DMS153 treated with DMSO at 0.1 percent for 48 hours (cell line): Measurements from ENCODE around the gene HIPK4.
"Not testable (repeated sequence)": the region's sequence is repeated elsewhere in the genome, so short reads cannot be mapped to it uniquely, and the experiment has no call there.

ENCODE experiments used
- DNase-seq: peaks from one replicate; lab custom pipeline; 2025; ENCODE audit not compliant: unreplicated experiment; lab: John Stamatoyannopoulos, UW

HIPK4 gene

DNA sequence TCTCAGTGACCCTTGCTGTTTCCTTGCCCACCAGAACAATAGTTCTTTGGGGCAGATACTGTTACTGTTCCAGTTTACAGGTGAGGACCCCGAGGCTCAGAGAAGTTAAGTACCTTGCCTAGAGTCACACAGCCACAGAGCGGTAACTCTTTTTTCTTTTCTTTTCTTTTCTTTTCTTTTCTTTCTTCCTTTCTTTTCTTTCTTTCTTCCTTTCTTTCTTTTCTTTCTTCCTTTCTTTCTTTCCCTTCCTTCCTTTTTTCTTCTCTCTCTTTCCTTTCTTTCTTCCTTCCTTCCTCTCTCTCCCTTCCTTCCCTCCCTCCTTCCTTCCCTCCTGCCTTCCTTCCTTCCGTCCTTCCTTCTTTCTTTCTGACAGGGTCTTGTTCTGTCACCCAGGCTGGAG, 28.1 kb upstream of the HIPK4 start:
- DNase-seq, result no peak

DNA sequence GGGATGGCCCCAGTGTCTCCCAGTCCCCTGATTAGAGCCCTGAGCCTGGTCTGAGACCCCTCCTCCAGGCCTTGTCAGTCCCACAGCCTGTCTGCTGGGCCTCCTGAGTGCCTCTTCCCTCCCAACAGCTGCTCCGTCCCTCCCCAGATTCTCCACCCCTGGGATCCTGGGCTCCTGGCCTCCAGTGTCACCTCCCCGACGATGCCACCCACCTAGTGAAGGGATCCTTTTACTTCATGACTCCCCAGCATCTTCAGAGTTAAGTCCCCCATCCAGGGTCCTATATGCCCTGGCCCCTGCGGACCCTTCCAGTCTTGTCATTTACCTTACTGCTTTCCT, 27.6 kb upstream of the HIPK4 start:
- no peak for DNase-seq

DNA sequence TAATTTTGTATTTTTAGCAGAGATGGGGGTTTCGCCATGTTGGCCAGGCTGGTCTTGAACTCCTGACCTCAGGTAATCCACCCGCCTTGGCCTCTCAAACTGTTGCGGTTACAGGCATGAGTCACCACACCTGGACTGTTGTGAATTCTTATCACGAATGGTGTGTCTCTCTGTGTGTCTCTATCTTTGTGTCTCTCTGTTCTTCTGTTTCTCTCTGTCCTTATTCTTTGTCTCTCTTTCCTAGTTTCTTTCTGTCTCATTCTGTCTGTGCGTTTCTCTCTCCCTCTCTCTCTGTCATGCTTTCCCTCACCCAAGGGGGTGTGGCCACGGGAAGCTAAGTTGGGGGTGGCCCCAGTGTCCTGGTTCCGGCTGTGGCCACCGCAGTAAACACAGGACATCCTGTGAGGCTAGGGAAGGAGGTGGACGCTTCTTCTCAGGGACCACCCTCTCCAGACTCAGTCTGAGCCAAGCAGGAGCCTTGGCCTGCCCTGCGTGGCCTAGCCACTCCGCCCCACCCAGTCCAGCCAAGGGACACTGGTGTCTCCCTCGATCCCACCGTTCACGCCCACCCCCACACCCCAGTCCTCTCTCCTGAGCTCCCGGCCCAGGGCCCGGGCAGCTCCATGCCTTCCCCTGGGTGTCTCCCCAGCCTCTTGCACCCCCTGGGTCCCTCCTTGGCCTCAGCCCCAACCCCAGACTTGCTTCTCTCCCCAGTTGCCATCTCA, 27.1 kb upstream of the HIPK4 start:
- no peak for DNase-seq

DNA sequence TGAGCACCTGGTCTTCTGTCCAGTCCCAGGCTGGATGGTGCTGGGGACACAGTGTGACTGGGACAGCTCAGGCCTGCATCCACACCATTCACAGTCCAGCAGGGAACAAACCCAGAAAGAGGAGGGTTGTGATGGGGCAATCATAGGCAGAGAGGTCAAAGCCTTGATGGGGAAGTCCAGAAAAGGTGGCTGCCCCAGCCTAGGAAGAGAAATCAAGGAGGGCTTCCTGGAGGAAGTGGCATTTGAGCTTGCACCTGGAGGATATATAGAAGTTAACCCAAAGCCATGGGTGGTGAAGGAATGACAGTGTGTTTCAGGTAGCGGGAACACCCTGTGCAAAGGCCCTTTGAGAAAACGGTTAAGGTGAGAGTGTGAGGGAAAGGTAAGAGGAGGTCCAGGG, 25.8 kb upstream of the HIPK4 start:
- no peak for DNase-seq

DNA sequence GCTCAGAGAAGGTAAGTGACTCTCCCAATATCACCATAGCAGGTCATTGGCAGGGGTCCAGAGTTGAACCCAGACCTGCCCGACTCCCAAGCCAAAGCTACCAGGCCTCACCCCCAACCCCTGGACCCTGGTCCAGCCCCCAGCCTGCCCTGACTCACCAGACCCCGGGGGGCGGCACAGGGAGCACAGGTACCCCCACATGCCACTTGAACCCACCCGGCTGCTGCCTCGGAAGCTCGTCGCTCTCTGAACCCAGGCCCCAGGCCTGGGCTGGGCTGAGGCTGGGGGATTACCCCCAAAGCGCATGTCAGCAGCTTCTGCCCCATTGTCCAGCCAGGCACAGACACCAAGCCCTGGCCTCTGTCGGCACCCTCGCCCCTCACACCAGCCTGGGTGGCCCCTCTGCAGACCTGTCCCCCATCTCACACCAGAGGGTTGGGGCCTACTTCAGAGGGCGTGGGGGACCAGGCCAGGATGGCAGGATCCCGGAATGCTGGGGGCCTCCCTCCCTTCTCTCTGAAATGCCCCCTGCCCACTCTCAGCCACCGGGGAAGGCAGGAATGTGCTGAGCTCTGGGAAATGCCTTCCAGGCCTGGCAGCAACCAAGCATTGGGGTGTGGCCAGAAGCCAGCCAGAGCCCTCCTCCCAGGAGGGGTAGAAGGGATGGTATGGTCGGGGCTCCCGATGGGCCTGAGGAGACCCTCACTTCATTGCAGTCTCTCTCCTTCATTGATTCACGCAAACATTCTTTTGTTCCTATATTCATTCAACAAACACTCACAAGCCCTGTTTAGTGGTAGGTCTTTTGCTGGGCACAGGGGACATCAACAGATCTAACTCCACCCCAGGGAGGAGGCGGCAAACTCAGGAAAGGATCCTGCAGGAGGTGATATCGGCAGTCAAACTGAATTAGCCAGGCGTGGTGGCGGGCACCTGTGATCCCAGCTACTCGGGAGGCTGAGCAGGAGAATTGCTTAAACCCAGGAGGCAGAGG, 24.9 kb upstream of the HIPK4 start:
- no peak for DNase-seq

DNA sequence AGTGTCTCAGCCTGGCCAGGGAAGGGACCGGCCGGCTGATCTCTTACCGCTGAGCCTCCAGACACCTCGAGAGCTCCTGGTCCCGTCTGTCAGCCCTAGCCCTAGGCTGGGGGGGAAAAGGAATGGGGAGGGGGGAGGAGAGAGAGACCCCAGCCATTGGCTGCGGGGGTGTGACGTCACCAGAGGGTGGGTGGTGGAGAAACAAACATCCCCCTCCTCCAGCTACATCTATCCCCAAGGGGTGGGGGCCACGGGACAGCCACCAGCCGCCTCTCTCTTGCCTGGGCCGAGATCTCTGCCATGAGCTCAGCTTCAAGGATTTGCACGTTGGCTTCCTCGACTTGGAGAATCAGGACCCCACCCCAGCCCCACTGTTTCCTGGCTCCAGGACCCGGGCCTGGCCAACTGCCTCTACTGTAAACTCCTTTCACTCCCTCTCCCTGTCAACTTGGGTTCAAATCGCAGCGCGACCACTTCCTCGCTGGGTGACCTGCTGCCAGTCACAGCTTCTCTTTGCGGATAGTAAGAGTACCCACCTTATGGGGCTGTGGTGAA, 23.4 kb upstream of the HIPK4 start, which contains the start of gene PRX:
TSS of gene PRX (minus strand) at position 88 of the 555 bp plus-strand sequence. CDS start 5,446 bp downstream, outside the sequence.
- DNase-seq, result no peak

DNA sequence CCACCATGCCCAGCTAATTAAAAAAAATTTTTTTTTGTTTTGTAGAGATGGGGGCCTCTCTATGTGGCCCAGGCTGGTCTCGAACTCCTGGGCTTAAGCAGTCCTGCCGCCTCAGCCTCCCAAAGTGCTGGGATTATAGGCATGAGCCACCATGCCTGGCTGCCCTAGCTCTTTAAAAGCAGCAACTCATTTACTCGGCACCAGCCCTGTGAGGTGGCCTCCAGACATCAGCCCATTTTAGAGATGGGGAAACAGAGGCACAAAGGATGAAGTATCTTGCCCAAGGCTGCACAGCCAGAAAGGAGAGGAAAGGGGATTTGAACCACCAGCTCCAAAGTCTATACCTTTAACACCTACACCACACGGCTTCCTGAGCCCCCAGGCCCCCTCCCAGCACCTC, 22.9 kb upstream of the HIPK4 start:
- no peak for DNase-seq

DNA sequence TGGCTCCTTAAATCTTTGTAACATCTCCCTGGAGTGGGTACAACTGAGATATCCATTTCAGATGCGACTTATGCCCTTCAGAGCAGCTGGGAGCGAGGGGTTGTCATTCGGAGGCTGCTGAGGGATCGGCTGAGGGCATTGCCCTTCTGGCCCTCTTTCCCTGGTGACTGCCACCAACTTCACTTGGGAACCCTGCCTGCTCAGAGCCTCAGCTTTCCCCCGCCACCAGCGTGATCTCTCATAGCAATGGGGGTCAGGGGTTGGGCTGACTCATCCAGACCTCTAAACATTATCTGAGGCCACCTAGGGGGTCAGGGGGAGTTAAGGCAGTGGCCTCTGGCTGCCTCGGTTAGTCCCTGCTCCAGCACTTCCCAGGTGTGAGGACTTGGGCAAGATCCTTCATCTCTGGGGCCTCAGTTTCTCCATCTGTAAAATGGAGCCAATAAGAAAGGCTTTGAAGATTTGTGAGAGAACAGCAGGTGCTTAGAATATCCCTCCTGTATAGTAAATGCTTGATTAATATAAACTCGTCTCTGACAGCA, 22.0 kb upstream of the HIPK4 start:
- no peak for DNase-seq

DNA sequence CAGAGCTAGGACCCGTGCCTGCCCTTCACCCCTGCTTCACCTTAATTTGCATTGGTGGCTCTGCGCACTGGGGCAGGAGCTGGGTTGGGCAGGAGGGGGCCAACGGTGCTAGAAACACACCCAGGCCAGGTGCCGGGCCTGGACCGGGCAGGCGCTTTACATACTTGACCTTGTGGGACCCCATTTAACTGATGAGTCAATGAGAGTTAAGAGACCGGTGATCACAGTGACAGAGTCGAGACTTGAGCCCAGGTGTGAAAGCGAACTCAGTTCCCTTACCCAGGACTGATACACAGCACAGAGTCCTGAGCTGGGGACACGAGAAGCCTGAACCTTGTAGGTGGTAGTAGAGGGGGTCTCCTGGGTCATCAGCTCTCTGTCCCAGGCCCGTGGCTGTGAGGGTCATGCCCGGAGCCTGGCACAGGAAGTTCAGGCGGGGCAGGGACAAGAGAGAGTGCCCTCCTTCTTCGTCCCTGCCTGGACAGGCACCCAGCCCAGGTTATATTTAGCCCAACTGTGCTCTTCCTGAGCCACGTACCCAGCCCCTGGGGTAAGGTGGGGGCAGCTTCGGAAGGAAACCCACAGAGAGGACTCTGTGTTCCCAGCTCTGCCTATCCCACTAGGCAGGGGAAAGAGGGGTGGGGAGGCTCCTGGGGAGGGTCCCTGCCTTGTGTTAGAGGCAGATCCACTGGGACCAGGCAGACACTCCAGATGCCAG, 21.3 kb upstream of the HIPK4 start:
- no peak for DNase-seq

DNA sequence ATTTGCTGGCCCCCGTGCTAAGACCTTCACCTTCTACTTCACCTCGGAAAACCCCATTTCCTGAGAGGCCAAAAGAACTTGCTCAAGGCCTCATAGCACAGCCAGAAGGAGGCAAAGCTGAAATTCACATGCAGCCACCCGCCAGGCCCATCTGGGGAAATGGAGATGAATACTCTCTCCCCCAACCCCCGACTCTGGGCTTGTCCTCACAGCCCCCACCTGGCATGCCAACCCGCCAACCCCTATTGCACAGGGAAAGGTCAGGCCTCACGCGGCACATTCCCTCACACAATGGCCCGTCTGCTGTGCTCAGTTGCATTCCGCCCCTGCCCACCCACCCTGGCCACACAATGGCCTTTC, 20.0 kb upstream of the HIPK4 start:
- DNase-seq, result no peak

DNA sequence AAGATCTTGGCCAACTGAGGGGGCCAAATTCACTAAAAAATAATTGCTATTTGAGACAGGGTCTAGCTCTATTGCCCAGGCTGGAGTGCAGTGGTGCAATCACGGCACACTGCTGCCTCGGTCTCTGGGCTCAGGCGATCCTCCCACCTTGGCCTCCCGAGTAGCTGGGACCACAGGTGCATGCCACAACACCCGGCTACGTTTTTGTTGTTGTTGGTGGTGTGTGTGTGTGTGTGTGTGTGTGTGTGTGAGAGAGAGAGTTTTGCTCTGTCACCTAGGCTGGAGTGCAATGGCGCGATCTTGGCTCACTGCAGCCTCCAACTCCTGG, 18.6 kb upstream of the HIPK4 start:
- not testable (repeated sequence) for DNase-seq

DNA sequence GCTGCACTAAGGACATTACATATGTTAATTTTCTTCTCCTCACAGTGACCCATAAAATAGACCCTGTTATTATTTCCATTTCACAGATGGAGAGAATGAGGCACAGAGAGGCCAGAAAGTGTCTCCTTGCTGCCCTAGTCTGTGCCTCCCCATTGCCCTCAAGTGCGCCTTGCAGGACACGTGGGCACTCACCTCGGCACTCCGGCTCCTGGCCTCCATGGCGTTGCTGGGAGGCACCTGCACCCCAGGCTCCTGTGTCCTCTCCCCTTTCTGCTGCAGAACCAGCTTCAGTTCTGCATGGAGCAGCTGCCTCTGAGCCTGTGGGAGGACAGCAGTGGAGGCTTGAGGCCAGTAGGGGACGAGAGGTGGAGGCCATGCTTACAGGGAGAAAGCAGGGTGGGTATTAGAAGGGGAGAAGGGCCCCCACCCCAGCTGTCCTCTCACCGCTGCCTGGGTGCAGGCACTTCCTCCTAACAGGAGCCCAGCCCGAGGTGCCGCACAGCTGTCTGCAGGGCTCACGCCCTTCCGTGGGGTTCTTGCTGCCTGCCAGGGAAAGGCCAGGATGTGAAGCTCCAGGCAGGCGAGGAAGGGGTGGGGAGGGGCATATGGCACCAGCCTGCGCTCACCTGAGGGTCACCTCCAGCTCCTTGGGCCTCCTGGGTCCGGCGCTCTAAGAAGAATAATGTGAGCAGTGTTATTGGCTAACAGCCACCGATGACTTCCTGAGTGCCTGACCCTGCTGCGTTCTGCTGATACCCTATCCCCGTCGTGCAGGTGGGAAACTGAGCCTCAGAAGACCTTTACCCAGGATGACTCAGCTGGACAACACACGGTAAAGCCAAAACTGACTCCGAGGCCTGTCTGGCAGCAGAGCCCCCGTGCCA, 18.0 kb upstream of the HIPK4 start:
- no peak for DNase-seq

DNA sequence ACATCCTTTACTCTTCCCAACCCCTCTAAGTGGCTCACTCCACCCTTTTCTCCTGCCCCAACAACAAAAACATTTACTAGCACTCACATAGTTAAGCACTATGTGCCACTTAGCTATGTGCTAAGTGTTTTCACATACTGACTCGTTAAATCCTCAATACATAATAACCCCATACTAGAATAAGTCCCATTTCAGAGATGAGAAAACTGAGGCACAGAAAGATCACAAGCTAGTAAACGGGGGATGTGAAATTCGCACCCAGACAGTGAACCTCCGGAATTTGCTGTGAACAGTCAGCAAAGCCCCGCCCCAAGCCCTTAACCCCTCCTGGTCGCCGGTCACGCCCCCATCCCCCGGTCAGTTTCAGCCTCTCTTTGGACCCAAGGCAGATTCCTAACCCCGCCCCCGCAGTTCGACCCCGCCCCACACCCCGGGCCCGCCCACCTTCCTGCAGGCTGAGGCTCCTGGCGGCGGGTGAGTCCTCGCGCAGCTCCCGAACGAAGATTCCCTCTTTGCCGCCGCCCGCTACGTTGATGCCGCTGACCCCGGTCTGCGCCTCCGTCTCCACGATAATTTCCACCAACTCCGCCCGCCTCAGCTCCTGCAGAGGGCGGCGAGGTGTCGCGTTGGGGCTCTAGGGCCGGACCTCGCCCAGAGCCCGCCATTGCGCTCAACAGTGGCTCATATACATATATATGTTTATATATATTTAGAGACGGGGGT, 13.4 kb upstream of the HIPK4 start:
- peak; percentile 38 for DNase-seq

DNA sequence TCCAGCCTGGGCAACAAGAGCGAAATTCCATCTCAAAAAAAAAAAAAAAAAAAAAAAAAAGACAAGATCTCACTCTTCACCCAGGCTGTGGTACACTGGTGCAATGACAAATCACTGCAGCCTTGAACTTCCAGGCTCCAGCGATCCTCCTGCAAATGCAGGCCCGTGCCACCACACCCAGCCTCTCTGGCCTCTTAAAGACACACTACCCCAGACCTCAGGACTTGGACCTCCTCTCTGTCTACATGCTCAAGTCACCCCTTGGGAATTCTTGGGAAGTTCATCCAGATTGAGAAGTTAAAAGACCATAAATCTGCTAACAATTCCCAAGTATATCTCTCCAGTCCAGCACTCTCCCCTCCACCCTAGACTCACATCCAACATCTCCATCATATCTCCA, 10.6 kb upstream of the HIPK4 start:
- no peak for DNase-seq

DNA sequence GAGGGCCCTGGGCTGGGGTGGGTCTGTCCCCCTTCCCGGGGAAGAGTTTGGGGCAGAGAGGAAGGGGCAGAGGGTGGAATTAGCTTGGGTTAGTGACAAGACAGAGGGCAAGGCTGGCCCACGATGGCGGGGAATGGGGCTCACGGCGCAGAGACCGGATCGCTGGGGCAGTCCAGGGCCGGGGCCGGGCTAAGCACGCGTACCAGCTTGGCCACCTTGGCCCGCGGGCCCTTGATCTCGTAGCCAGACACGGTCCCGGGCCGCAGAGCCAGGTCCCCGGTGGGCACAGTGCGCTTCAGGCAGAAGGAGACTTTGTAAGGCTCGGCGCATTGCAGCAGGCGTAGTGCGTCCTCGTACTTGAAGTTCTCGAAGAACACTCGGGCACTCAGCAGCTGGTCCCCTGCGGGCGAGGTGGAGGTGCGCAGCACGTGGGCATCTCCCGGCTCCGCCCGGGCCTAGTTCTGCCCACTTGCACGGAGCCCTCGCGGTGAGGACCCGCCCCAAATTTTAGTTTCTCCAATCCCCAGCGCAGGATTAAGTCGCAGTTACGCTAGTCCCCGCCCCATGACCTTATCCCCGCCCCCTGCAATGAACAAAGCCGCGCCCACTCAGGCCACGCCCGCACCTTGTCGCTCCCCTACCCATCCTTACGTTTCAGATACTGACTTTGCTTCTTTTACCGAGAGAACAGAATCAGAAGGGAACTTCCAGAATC, 8.6 kb upstream of the HIPK4 start:
- DNase-seq, result peak; percentile 8

DNA sequence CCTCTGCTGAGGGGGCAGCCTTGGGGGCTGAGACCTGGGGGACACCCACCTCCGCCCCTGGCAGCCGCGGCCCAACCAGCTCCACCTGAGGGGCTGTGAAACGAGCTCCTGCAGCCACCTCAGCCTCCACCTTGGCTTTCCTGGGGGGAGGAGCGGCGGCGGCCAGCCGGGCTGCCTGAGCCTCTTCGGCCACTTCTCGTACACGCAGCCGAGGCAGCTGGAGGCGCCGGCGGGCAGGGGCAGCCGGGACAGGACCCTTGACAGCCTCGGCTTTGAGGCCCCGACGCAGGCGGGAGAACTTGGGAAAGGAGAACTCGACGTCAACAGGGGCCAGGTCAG, 7.6 kb upstream of the HIPK4 start:
- no peak for DNase-seq

DNA sequence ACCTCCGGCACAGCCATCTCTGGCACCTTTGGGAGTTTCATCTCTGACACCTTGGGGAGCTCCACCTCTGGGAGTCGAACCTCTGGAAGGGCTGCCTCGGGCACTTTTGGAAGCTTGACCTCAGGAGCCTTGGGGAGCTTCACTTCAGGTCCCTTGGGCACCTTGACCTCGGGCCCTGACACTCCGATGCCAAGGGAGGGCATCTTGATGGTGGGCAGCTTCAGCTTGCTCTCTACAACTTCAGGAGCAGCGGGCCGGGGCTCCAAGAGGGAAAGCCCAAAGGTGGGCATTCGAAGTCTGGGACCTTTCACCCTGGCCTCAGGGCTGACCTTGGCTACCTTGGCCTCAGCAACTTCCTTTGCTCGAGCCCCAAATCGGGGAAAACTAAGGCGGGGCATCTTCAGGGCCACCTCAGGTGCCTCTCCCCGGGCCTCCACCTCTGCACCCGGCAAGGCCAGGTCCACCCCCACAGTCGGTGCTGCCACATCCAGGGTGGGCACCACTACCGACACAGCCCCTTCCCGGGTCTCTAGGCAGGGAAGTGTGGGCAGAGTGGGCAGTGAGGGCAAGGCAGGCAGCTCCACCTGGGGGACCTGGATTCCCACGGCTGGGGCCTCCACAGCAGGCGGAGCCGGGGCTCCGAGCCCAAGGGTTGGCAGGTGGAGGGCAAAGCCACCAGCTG, 7.0 kb upstream of the HIPK4 start:
- DNase-seq, result no peak

DNA sequence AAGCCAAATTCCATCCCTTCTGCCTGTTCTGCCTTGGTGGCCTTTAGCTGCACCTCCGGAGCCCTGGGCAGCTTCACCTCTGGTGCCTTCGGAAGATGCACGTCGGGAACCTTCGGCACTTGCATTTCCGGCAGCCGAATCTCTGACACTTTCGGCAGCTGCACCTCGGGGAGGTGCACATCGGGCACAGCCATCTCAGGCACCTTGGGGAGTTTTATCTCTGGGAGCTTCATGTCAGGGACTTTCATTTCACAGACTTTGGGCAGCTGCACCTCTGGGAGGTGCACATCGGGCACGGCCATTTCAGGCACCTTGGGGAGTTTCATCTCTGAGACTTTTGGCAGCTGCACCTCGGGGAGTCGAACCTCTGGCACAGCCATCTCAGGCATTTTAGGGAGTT, 6.0 kb upstream of the HIPK4 start:
- DNase-seq, result no peak

DNA sequence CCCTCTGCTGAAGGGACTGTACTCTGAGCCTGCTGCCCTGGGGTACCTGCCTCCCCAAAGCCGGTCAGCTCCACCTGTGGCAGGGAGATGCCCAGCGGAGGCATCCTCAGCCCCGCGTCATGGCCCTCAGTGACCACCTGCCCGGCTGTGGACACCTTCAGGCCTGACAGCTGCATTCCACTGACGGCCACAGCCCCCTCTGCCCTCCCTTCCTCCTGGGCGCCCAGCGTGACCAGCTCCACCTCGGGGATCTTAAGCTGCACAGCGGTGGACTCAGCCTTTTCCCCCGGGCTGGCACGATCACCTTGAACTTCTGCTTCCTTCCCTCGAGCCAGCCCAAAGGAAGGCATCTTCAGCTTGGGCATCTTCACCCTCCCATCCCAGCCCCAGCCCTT, 4.8 kb upstream of the HIPK4 start:
- DNase-seq, result no peak
